ENCODE data around the gene KDM4F.
"Not testable (repeated sequence)": the region's sequence is repeated elsewhere in the genome, so short reads cannot be mapped to it uniquely, and the experiment has no call there.

KDM4F gene

GRCh38 chr11:95049122-95049521 lies at the start of gene KDM4F:
Gene KDM4F, plus strand, starts transcription at chr11:95049422.
- not testable (repeated sequence) for DNase-seq

GRCh38 chr11:95003716-95004115 lies 45.5 kb upstream of the KDM4F start:
- DNase-seq = no peak

- no peak for DNase-seq
These were observed 43.6 kb upstream of the KDM4F start for GRCh38 chr11:95005642-95006041.

- no peak for DNase-seq
These were observed 37.8 kb upstream of the KDM4F start for GRCh38 chr11:95011376-95011775.

- DNase-seq = no peak
These were observed 34.9 kb upstream of the KDM4F start for GRCh38 chr11:95014184-95014821.

GRCh38 chr11:95016139-95016538 lies 33.1 kb upstream of the KDM4F start:
- no peak for DNase-seq

- not testable (repeated sequence) for DNase-seq
These were observed 27.8 kb upstream of the KDM4F start for GRCh38 chr11:95021468-95021867.

GRCh38 chr11:95024958-95025357 lies 24.3 kb upstream of the KDM4F start, which contains the start of gene KDM4E:
Gene KDM4E, plus strand, starts transcription at chr11:95025258. Its CDS starts 300 bp downstream, at chr11:95025558.
- no peak for DNase-seq

GRCh38 chr11:95025594-95025993 lies 23.6 kb upstream of the KDM4F start:
- DNase-seq = not testable (repeated sequence)

- DNase-seq = no peak
These were observed 20.9 kb upstream of the KDM4F start for GRCh38 chr11:95028357-95028756.

- DNase-seq = no peak
These were observed 16.2 kb upstream of the KDM4F start for GRCh38 chr11:95033051-95033450.

- DNase-seq = no peak
These were observed 13.9 kb upstream of the KDM4F start for GRCh38 chr11:95035316-95035715.

- not testable (repeated sequence) for DNase-seq
These were observed 11.7 kb upstream of the KDM4F start for GRCh38 chr11:95037356-95038035.

- DNase-seq = no peak
These were observed 7.0 kb upstream of the KDM4F start for GRCh38 chr11:95042239-95042638.

GRCh38 chr11:95042906-95043305 lies 6.3 kb upstream of the KDM4F start:
- DNase-seq = no peak

GRCh38 chr11:95044010-95044409 lies 5.2 kb upstream of the KDM4F start:
- DNase-seq = no peak

GRCh38 chr11:95045812-95046211 lies 3.4 kb upstream of the KDM4F start:
- no peak for DNase-seq

GRCh38 chr11:95050595-95051202 lies 1.5 kb downstream of the KDM4F start:
- no peak for DNase-seq

GRCh38 chr11:95054356-95054755 lies 5.1 kb downstream of the KDM4F start:
- no peak for DNase-seq

- no peak for DNase-seq
These were observed 6.2 kb downstream of the KDM4F start for GRCh38 chr11:95055283-95055897.

- no peak for DNase-seq
These were observed 8.7 kb downstream of the KDM4F start for GRCh38 chr11:95057959-95058358.

- no peak for DNase-seq
These were observed 9.4 kb downstream of the KDM4F start for GRCh38 chr11:95058621-95059020.

- DNase-seq = no peak
These were observed 9.8 kb downstream of the KDM4F start for GRCh38 chr11:95059046-95059445.

- DNase-seq = no peak
These were observed 16.1 kb downstream of the KDM4F start for GRCh38 chr11:95065336-95065735.

Data from GF-D8 (cell line).